GM18505 (cell line): ENCODE measurements around the gene SCAF1.
A peak's percentile ranks its signal among the peaks of the same experiment; 100 is the strongest.

Source experiments
- ATAC-seq: cut with Tn5 transposase; IDR thresholded peaks from one replicate; pipeline ENCODE4 v1.9.1; 2021; ENCODE audit not compliant: unreplicated experiment
- POLR2A ChIP-seq: IDR thresholded peaks from 4 replicates; pipeline ENCODE4 v1.6.1; 2011; ENCODE audit warnings: borderline replicate concordance; ENCODE audit not compliant: insufficient read depth, insufficient read length; ENCODE audit errors: extremely low read depth

The SCAF1 gene

DNA sequence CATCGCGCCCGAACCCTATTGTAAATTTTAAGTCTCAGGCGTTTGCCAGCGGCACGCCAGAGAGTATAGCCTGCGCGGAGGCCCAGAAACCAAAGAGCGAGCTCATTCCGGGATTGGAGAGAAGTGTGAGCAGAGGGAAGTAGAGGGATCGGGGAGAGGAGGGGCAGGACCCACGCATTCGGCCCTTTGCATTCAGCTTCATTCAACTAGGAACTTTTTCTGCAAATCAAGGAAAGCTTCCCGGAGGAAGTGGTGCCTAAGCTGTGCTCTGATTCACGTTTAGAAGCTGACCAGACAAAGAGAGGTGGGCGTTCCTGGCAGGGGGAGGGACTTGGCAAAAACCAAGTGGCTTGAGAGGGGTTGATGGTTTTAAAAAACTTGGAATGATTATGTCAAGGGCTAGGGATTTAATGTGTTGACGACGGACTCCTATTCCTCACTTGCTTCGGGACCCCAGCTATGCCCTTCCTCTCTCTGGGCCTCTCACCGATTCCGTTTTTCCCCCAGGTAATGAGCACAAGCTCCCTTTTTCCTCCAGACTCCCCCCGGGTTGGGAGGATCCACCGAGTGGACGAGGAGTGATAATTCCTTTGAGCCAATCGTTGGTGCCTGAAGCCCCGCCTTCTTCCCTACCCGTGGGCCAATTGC lies 34.3 kb downstream of the SCAF1 start:
- ATAC-seq: peak; percentile 21
- TF ChIP-seq POLR2A: peak; percentile 93

DNA sequence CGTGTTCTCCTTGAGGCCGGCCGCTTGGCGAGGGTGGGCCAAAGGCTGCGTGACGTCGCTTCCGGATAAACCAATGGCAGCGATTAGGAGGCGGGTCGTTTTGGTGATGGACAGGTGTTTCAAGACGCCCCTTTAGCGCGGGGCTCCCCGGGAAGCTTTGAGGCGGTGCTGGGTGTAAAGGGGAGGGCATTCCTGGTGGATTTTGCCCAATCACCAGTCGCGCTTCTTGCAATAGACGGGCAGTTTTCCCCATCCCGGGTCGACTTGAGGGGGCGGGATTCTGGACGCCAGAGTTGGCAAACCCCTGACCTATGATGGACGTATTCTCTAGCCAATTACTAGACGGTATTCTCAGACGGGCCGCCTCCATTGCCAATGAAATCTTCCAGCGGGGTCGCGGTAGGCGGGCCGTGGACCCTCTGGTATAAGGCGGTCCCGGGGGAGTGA lies 34.8 kb downstream of the SCAF1 start:
- TF ChIP-seq POLR2A: no peak
- ATAC-seq: peak; percentile 56

DNA sequence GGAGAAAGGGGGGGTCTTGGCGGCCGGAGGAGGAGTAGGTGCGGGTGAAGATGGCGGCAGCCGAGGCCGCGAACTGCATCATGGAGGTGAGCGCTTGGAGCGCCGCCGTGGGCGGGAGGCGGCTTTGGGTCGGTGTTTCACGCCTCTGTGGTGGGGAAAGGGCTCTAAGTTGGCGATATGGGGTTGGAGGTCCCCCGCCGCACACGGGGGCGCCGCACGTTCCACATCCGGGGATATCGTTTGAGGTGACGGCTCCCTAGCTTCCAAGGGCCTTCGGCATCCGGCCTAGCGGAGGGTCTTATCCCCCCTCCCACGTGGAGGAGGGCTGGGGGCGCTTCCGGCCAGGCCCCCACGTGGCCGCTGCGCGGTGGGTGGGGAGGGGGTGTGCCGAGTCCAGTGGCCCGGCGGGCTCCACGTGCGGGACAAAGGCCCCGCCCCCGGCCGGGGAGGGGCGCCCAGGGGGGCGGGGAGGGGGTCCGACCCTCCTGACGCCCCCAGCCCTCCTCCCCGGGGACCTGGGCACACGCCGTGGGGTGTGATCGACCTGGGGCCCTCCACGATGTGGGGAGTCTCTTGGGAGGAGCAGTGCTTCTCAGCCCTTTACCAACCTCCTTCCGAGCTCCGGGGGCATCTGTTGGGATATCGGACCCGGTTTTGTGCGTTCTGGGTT lies 35.4 kb downstream of the SCAF1 start, which contains the start of gene PRMT1:
TSS of gene PRMT1 (plus strand) at position 41 of the 670 bp plus-strand sequence. CDS start at position 51, 10 bp downstream.
- peak; percentile 94 for TF ChIP-seq POLR2A
- no peak for ATAC-seq

DNA sequence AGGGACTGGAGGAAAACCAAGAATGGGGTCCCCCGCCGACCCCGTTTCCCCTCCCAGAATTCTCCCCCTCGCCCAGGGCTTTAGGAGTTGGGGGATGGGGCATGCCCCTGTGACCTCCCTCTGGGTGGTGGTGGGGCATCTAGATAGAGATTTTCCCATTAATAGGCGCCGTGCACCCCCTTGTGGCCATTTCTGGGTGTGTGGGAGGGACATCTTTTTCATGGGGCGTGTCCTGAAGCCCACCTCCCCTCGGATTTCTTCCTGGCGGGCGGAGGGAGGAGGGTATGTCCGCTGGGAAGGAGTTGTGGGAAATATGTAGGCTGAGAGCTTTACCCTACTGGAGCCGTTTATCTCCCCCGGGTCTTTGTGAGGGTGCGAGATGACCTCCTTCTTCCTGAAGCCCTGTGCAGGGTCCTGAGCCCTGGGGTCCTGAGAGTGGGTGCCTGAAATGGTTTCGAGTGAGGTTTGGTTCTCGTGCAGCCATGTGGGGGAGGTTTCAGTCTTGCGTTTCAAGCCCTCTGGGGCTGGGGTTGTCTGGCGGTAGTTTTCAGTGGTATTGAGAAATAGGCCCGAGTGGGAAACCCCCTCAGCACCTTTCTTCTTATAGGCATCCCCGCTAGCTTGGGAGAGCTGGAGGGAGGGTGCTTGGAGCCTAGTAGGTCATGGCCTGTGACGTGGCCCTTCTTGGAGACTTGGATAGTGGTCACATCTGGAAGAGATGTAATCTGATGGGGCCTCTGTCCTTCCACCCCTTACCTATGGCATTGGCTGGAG lies 36.1 kb downstream of the SCAF1 start:
- TF ChIP-seq POLR2A: no peak
- ATAC-seq: no peak

DNA sequence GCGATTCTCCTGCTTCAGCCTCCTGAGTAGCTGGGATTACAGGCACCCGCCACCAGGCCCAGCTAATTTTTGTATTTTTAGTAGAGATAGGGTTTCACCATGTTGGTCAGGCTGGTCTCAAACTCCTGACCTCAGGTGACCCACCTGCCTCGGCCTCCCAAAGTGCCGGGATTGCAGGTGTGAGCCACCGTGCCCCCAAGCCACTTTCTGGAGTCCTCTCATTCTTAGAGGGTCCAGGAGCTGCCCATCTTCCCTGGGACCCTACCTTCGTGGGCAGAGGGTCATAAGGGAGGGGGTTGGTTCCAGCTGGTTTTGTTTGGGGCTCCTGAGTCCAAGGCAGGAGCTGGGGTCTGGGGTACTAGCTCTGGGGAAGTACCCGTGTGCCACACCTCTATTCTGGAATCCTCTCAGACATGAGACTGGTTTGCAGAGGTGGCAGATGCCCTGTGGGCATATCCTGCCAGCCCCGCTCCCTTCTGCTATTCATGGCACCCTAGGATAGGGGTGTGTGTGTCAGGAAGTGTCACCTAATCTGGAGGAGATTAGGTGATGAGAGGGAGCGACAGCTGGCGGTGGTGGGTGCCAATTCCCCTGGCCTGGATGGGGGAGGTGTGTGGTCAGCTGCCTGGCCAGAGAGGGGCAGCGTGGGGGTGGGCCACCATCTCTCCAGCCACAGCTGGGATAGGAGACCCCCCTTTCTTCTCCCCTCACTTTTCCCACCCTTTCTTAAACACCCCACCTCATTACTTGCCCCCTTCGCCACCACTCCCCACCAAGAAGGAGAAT lies 37.2 kb downstream of the SCAF1 start:
- TF ChIP-seq POLR2A: no peak
- ATAC-seq: no peak

DNA sequence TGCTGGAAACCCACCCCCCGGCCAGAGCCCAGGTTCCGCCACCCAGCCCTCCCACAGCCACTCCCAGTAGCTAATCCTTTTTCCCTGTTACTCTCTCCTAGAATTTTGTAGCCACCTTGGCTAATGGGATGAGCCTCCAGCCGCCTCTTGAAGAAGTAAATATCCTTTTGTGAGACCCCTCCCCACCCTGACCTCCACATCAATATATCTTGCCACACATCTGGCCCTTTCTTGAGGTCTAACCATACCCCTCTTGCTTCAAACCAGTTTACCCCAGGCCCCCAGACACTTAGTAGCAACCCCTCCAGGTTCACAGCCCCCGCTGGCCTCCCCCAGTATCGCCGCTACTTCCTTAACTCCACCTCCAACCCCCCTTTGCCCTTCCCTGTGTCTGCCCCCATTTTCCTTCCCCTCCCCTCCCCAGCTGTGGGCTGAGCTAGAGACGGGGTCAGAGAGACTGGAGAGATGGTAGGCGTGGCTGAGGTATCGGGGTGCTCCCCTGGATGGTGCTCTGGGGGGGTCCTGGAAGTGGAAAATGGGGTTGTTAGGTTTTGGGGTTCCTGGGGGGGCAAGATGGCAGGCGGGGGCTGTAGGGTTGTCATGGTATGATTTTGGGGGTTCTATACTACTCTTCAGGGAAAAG lies 37.9 kb downstream of the SCAF1 start:
- no peak for TF ChIP-seq POLR2A
- ATAC-seq: no peak

DNA sequence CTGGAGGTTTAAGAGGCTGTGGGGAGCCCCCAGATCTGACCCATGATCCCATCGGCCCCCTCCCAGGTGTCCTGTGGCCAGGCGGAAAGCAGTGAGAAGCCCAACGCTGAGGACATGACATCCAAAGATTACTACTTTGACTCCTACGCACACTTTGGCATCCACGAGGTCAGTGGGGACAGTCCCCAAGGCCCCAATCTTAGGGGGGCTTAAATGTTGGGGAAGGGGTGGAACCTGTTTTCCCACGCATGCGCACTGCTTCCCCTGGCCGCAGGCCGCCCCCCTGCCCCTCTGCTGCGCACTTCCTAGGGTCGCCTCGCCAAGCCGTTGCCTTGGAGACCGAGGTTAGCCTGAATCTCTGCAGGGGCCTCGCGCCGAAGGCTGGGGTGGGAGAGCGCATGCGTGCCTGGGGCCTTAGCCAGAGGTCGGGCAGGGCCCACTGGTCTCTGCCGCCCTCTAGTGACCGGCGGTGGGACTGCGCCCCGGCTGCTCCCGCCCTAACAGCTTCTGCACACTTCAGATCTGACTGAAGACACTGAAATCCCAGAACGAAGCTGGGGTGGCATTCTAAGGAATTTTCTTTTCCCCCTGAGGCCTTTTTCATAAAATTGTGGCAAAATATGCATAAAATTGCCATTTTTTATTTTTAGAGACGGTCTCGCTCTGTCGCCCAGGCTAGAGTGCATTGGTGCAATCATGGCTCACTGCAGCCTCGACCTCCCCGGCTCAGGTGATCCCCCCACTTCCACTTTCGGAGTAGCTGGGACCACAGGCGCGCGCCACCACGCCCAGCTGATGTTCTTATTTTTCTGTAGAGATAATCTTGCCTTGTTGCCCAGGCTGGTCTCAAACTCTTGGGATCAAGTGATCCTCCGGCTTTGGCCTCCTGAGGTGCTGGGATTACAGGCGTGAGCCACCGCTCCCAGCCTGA lies 38.7 kb downstream of the SCAF1 start:
- ATAC-seq: peak; percentile 21
- TF ChIP-seq POLR2A: peak; percentile 14

DNA sequence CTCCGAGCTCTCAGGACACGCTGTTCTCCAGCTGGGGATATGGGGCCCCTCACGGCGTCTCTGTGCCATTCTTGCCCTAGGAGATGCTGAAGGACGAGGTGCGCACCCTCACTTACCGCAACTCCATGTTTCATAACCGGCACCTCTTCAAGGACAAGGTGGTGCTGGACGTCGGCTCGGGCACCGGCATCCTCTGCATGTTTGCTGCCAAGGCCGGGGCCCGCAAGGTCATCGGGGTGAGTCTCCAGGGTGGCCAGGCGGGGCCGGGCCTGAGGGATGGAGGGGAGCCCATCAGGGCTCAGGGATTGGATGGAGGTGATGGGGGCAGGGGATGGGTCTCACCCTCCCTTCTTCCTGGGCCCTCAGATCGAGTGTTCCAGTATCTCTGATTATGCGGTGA lies 39.8 kb downstream of the SCAF1 start:
- no peak for TF ChIP-seq POLR2A
- no peak for ATAC-seq

DNA sequence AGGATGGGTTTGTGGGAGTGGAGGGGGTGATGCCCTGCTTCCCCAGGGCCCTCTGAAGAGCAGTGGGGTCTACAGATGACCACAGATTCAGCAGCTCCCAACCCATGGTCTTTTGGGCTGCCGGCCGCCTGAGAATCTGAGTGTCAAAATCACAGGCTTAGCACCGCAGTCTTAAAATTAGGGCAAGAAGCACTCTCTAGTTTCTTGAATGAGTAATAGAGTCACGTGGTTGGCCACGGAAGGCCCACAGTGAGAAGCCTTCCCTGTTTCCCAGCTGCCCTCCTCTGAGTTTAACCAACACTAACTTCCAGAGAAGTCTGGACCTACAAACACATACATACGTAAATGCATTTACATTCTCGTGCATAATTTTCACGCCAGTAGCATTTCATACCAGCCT lies 40.3 kb downstream of the SCAF1 start:
- ATAC-seq: no peak
- no peak for TF ChIP-seq POLR2A

DNA sequence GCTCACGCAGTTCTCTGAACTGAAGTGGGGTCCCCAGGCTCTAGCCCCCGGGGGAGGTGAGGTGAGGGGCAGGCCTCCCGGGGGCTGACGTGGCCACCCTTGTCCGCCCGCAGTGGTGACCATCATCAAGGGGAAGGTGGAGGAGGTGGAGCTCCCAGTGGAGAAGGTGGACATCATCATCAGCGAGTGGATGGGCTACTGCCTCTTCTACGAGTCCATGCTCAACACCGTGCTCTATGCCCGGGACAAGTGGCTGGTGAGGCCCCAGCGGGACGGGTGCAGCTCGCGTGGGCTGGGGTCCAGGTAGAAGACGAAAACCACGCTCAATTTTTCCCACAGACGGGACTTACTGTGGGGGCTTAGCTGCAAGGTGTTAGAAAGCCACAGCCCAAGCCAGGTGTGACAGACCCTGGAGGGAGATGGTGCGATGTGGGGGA lies 41.8 kb downstream of the SCAF1 start:
- TF ChIP-seq POLR2A: no peak

DNA sequence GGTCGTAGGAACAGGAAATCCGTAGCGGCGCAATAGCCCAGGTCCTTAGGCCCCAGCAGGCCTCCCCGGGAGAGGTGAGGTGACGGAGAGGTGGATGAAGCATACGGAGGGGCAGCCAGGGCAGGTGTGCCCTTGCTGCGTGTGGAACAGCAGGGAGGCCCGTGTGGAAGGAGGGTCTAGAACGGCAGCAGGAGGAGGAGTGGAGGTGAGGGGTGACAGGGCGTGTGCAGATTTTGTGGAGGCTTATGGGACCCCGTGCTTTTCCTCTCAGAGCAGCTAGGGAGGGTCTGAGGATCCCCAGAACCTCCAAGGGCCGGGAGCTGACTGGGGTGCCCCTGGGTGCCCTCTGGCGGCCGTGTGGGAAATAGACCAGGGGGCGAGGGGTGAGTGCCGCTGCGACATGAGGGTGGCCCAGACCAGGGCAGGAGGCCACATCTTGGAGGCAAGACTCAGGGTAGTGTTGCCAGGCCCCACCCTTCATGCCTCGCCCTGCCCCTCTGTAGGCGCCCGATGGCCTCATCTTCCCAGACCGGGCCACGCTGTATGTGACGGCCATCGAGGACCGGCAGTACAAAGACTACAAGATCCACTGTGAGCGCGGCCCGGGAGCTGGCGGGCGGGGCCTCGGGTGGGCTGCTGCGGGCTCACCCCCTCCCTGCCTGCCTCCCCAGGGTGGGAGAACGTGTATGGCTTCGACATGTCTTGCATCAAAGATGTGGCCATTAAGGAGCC lies 42.4 kb downstream of the SCAF1 start:
- no peak for ATAC-seq
- TF ChIP-seq POLR2A: peak; percentile 4

More for the DNA sequence above, 41.8 kb downstream of the SCAF1 start:
- no peak for ATAC-seq

DNA sequence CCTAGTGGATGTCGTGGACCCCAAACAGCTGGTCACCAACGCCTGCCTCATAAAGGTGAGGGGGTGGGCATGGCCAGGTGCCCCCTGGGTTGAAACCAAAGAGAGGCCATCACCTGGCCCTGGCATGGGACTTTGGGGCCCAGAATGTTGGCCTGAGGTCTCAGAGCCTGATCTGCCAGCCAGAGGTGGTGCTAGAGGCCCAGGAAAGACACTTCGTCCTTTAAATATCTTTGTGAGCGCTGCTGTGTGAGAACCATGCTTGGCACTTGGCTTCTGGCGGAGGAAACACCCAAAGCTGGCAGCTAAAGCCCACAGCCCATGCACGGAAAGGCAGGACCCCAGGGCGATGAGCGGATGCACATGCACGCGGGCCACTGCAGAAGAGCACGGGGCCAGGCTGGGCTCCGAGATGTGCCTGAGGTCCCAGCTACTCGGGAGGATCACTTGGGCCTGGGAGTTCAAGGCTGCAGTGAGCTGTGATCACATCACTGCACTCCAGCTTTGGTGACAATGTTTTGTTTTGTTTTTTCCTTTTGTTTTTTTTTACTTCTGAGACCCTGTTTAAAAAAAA lies 43.1 kb downstream of the SCAF1 start:
- TF ChIP-seq POLR2A: peak; percentile 28
- no peak for ATAC-seq
